Limb (tissue), 2 donors: ENCODE results near the gene SCAI.
"Not testable (repeated sequence)": the region's sequence is repeated elsewhere in the genome, so short reads cannot be mapped to it uniquely, and the experiment has no call there.

Experiments used
- DNase-seq, 2 donors: peaks; one replicate each; pipeline ENCODE4 v3.0.0-alpha.2; 2016; ENCODE audit errors: extremely low spot score in 2 of 2

SCAI gene

DNA sequence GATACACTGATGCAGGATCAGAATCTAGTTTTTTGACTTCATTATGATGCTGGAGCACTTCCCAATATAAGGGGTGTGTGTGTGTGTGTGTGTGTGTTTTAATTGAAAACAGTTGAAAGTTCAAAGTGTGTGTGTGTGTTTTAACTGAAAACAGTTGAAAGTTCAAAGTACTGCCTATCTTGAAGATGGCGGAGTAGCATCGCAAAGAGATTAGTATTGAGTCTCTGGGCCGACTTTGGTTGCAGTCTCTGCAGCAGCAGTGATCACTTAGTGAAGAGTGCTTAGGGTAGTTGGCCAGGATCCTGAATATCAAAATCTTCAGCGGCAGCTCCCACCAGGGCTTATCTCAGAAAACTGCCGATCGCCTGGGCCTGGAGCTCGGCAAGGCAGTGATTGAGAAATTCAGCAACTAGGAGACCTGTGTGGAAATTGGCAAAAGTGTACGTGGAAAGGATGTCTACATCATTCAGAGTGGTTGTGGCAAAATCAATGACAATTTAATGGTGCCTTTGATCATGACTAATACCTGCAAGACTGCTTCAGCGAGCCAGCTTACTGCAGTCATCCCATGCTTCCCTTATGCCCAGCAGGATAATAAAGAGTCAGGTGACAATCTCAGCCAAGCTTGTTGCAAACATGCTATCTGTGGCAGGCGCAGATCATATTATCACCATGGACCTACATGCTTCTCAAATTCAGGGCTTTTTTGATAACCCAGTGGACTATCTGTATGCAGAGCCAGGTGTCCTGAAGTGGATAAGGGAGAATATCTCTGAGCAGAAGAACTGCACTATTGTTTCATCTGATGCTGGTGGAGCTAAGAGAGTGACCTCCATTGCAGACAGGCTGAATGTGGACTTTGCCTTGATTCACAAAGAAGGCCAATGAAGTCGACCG is 7.3 kb upstream of the SCAI start:
- no peak for DNase-seq

DNA sequence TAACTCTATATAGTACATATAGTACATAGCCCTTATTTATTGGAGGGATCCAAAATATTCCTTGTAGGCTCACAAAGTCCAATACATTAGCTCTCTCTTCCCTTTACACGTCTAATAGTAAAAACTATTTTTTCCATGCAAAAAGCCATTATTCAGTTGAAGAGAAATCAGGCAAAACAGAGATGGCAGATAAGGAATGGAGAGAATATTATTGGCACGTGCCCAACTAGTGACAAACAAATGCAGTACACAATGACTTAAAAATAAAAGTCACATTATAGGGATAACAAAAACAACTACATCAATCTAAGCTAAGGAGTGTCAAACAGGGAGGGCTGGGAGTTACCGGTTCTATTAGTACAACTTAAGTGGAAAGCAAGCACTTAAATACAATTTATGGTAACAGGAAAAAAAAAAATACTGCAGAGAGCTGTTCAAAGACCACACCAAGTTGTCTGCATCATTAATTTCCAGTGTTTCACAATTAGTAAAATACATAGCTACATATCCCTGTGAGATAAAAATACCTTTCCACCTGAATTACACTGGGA is 4.1 kb upstream of the SCAI start:
- DNase-seq, result no peak

DNA sequence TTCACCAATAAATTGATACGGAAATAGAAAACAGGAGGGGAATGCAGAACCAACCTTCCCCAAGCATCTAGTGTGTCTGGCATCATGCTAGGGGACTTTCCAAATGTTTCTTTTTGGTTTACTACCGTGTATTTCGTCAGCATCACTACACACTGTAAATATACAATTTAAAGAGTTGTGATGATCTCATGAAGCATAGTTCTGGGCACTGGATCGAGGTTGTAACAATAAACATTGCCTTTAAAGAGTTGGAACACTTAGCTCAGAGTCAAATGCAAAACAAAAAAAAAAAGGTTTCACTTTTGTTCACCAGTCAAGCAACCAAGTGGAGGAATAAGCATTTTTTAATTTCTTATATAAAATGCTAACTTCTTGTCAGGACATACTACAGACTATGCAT is 2.9 kb upstream of the SCAI start:
- no peak for DNase-seq

DNA sequence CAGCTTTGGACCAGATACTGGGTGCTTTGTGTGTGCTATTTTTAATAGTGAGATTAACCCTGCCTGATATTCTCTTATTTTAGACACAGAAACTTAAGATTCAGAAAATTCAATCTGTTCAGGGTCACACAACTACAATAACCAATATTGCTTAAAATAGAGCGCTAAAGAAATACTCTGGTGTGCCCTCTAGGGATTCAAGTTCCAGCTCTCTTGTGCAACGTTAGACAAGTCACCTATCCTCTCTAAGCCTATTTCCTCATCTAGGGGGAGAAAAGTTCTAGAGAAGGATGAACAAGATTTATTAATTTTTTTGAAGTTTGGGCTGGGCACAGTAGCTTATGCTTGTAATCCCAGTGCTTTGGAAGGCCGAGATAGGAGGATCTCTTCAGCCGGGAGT is 2.1 kb upstream of the SCAI start:
- DNase-seq, result no peak

DNA sequence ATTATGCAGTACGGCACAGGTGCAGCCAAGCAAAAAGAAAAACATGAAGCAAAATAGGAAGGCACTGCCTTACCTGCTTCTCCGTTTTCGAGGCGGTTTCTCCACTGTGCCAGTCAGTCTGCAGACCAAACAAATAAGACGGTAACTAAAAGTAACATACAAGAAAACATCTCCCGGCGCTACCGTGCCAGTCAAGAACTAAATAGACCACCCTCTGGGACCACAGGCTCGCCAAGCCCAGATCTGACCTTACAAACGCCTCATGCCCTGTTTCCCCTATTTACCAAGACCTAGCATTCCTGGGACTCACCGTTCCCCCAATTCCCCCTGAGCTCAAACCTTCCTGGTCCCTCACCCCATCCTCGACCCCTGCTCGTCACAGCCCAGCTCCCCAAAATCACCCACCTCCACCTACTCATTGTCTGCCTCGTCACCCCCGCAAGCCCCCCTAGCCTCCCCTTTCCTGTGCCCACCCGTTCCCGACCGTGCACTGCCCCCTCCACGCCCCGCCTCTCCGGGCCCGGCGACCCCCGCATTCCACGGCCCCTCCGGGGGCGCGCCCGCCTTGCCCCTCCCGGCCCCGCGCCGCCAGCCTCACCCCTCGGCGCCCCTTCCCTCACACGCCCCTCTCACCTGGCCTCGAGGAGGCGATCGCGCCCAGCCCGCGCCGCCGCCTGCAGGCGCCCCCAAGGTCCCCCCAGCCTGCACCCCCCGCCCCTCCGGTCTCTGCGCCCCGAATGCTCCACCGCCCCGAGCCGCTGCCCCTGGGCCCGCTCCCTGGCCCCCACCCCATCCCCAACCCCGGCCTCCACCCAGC is 560 bp downstream of the SCAI start:
- no peak for DNase-seq

DNA sequence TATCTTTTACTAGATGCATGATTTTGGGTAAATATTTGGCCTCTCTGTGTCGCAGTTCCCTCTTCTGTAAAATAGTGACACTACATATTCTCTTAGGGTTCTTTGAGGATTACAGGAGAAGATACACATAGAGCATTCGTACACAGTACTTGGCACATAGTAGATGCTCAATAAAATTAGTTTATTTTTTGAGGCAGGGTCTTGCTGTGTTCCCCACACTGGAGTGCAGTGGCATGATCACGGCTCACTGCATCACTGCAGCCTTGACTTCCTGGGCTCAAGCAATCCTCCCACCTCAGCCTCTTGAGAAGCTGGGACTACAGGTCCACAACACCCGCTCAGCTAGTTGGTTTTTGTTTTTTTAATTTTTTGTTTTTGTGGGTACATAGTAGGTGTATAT is 1.6 kb downstream of the SCAI start:
- DNase-seq, result no peak

DNA sequence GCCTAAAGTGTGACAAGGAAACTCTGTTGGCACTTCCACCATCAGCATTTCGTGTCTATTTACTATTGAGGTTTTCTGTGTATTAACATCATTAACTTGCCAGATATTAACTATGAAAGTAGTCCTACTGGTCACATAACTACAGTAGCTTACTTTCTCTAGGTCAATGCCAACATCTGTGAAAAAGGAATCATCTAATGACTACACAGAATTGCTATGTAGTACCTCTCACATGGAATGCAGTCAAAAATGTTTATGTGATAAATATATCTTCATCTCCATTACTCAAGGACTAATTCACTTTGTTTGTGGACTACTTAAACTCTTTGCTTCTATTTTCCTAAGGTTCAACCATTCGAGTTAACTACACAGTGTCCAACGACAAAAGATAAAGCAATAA is 2.1 kb downstream of the SCAI start:
- no peak for DNase-seq

DNA sequence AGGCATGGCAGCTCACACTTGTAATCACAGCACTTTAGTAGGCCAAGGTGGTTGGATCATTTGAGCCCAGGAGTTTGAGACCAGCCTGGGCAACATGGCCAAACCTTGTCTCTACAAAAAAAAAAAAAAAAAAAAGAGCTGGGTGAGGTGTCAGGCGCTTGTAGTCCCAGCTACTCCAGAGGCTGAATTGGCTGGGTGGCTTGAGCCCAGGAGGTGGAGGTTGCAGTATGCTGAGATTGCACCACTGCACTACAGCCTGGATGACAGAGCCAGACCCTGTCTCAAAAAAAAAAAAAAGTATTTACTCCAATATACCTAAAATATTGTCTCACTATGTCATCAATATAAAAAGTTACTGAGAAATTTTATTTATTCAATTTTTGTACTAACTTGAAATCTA is 2.8 kb downstream of the SCAI start:
- no peak for DNase-seq

DNA sequence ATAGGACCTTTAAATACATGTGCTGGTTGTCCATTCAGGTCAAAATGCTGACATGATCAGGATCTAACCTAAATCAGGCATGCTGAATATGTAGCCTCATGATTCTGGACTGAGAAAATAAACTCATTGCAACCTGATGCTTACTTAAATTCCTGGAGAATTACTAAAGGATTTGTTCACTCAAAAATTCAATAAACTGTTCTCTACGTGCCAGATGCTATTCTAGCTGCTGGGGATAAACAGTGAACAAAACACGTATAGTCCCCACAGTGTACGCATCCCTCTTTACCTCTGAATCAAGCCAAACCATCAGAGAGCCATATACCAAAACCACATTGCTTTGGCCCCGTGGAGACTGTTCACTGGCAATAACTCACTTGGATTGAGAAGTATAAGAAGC is 6.1 kb downstream of the SCAI start:
- no peak for DNase-seq

DNA sequence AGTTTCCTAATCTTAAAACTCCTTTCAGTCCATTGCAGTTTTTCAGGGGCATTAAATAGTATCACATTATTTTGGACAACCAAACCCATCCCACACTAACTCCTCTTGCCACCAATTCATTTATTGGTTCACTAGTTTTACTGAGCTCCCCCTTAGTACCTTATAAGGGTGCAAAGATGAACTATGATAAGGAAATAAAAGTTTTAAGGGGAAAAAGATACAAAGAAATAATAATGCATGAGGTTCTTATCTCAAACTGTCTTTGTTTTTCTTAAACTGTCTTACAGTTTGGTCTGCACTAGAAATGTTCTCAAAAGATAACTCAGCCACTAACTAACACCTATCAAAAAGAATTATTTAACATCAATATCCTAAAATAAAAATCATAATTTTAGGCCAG is 8.4 kb downstream of the SCAI start:
- no peak for DNase-seq

DNA sequence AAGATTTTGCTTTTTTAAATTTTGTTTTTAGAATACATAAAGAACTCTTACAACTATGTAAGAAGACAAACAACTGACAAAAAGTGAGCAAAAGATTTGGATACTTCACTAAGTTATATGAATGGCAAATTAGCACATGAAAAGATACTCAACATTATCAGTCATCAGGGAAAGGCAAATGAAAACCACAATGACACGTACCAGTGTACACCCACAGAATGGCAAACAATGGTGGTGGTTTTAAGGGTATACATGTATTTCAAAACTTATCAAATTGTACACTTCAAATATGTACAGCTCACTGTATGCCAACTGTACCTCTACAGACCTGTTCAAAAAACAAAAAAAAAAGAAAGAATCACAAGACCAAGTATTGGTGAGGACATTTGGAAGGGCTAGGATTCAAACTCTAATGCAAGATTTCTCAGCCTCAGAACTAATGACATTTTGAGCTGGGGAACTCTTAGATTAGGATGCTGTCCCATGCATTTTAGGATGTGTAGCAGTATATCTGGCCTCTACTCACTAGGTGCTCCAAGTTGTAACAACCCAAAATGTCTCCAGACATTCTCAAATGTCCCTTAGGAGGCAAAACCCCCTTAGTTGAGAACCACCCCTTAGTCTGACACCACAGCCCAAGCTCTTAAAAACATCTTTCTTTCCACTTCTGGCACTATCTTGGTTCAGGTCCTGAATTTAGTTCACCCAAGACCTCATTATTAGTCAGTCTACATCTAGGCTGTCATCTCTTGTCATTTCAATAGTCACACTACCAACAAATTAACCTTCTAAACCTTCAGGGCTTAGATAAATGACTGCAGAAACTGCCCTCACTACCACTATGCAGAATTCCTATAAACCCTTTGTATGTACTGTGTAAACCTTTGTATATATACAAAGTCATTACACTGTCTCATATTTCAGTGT is 9.7 kb downstream of the SCAI start:
- no peak for DNase-seq

DNA sequence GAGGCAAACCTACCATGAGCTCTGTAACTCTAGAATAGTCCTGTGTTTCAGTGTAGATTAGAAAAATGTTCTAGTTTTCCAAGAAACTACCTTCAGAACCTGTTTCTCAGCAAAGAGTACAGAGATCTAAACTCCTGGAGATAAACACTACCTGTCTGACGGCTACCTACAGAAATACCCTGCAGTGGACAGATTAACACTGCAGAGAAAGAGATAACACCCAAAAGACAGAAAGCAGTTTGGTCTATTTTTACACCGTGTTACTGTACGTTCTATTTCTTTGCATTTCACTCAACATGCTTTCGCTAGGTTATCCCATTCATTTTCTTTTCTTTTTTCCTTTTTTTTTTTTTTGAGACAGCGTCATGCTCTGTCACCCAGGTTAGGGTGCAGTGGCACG is 11.6 kb downstream of the SCAI start:
- DNase-seq, result no peak

DNA sequence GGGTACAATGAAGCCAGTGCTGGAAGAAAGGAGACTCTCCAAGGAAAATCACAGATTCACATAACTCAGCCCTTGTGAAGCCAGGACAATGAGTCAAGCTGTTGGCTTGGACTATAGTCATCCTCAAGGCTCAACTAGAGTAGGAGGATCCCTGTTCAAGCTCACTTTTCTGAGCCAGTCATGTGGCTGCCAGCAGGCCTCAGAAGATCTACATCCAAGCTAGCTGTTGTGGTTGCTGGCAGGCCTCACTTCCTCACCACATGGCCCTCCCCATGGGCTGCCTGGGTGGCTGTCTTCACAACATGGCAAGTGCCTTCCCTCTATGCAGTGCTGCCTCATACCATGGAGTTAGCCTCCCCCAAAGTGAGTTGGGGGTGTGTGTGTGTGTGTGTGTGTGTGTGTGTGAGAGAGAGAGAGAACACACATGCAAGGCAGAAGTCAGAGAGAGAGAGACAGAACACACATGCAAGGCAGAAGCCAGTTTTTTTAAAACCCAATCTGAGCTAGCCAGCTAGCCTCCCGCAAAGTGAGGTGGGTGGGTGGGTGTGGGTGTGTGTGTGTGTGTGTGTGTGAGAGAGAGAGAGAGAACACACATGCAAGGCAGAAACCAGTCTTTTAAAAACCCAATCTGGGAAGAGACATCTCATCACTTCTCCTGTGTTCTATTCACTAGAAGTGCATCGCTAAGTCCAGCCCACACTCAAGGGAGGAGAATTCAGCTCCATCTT is 17.1 kb downstream of the SCAI start:
- DNase-seq, result peak; percentile 78 to 88

DNA sequence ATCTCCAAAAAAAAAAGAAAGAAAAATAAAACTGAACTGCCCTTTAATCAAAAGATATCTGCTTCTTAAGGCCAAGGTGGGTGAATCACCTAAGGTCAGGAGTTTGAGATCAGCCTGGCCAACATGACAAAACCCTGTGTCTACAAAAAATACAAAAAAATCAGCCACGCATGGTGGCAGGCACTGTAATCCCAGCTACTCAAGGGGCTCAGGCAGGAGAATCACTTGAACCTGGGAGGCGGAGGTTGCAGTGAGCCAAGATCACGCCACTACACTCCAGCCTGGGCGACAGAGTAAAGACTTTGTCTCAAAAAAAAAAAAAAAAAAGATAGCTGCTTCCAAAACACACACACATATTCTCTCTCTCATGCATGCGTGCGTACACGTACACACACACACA is 17.8 kb downstream of the SCAI start:
- no peak for DNase-seq

DNA sequence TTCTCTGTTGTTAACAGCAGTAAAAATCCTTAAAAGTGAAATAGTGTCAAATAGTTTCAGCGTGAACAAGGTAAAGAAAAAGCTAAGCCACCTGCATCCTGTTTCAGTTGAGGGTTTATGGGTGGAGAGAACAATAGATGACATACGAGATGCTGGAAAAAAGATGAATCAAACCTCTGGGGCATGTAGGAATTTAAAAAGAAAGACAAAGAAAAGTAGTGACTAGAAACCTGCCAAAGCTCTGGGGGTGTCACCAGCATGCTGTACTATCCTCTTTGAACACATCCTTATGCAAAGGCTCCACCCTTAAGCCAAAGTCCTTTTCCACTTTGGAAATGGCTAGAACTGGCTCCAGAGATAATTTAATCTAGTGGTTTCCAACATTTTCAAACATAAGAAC is 22.2 kb downstream of the SCAI start:
- DNase-seq, result no peak

DNA sequence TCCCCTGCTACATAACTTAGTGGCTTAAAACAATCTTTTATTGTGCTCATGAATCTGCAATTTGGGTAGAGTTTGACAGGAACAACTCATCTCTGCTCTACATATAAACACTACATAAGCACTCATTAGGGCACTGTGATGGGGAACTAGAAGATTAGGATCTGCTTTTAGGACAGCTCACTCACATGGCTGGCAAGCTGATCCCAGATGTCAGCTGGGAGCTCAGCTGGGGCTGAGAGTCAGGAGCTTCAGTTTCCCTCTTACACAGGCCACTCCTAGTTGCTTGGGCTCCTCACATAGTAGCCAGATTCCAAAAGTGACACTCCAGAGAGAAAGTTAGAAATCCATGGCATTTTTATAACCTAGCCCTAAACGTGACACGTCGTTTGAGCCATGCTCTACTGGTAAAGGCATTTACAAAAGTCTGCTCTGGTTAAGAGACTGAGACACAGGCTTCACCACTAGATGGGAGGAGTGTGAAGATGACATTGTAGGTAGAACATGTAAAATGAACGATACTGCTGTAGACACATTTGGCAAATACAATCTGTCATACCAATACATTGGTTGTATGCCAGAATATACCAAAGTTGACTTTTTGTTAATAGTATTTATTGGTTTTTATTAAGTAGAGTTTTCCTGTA is 23.6 kb downstream of the SCAI start:
- DNase-seq, result peak in 1 of 2 donors; percentile 32

DNA sequence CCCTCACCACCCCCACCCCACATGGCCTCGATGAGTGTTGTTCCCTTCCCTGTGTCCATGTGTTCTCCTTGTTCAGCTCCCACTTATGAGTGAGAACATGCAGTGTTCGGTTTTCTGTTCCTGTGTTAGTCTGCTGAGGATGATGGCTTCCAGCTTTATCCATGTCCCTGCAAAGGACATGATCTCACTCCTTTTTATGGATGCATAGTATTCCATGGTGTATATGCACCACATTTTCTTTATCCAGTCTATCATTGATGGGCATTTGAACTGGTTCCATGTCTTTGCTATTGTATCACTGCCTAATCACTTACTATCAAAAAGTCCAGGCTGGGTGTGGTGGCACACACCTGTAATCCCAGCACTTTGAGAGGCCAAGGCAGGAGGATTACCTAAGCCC is 24.6 kb downstream of the SCAI start:
- not testable (repeated sequence) for DNase-seq

DNA sequence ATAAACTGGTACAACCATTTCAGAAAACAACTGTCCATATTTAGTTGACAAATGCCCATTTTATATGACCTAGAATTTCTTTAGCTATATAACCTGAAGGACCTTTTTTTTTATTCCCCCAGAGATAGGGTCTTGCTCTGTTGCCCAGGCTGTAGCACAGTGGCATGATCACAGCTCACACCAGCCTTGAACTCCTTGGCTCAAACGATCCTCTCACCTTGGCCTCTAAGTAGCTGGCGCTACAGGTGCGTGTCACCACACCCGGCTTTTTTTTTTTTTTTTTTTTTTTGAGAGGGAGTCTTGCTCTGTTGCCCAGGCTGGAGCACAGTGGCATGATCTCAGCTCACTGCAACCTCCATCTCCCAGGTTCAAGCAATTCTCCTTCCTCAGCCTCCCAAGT is 28.8 kb downstream of the SCAI start:
- not testable (repeated sequence) for DNase-seq

DNA sequence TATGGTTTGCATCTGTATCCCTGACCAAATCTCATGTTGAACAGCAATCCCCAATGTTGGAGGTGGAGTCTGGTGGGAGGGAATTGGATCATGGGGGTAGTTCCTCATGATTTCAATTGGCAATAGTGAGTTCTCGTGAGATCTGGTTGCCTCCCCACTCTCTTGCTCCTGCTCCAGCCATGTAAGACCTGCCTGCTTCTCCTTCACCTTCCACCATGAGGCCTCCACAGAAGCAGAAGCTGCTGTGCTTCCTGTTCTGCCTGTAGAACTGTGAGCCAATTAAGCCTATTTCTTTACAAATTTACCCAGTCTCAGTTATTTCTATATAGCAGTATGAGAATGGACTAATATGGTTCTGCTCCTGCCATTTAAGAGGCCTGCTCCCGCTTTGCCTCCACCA is 32.9 kb downstream of the SCAI start:
- no peak for DNase-seq

DNA sequence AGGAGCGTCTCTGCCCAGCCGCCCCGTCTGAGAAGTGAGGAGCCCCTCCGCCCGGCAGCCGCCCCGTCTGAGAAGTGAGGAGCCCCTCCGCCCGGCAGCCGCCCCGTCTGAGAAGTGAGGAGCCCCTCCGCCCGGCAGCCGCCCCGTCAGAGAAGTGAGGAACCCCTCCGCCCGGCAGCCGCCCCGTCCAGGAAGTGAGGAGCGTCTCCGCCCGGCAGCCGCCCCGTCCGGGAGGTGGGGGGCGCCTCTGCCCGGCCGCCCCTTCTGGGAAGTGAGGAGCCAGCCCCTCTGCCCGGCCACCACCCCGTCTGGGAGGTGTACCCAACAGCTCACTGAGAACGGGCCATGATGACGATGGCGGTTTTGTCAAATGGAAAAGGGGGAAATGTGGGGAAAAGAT is 34.8 kb downstream of the SCAI start:
- not testable (repeated sequence) for DNase-seq
